HepG2 (cell line): ENCODE data around the gene SUN5. TPM values are rescaled to one million over a fixed set of nuclear protein-coding genes. Genes with fewer than 3 reads are reported as not detected.

Experiments
- ATAC-seq: fragments of 200-7000 bp; cut with Tn5 transposase; 3 replicates; pipeline ENCODE4 v1.9.1; 2020; ENCODE audit warnings: mild to moderate bottlenecking, moderate library complexity
- BruUV-seq: library from RNA; stranded (reverse); fragments of 400-500 nt; replicated peaks from 2 replicates; lab custom pipeline; 2021; lab: Mats Ljungman, UMichigan
- CTCF ChIA-PET: fragments of 300-600 bp; formaldehyde crosslinking; extraction: SDS; loops from one replicate; lab custom pipeline; 2021; ENCODE audit warnings: low total read pairs, inconsistent platforms, low intra/inter-chr PET ratio; lab: Yijun Ruan, JAX
- POLR2A ChIA-PET: fragments of 350-600 bp; sonication (Branson Sonifier 250); formaldehyde crosslinking; loops from one replicate; lab custom pipeline; 2020; ENCODE audit warnings: antibody characterized with exemption, inconsistent platforms; lab: Yijun Ruan, JAX
- DNase-seq: peaks from one replicate; pipeline ENCODE4 v3.0.0-alpha.2; 2015; ENCODE audit warnings: low spot score
- FAIRE-seq: peaks from 3 replicates; lab custom pipeline; 2011; peaks lifted over from hg19 to GRCh38; lab: Jason Lieb, UNC
- H2AFZ ChIP-seq: one replicate; pipeline ENCODE4 v1.6.1; 2011; ENCODE audit warnings: low read length, inconsistent platforms
- H3K27ac ChIP-seq: fragments of 300-600 bp; 3 replicates; pipeline ENCODE4 v1.8.0; 2011; ENCODE audit warnings: mixed run types, mild to moderate bottlenecking, mixed read lengths, low read length, inconsistent platforms; ENCODE audit not compliant: insufficient read depth; ENCODE audit errors: extremely low read length
- H3K27me3 ChIP-seq, 2 experiments: fragments of 200-600 bp in 1 of 2; 2 replicates in 1 of 2; 3 replicates in 1 of 2; pipeline versions ENCODE4 v1.6.0 to v1.8.0; 2011; ENCODE audit warnings: low read length in 2 of 2, mild to moderate bottlenecking in 2 of 2, moderate library complexity in 2 of 2, inconsistent platforms in 1 of 2; ENCODE audit not compliant: insufficient read depth in 2 of 2, control insufficient read depth in 1 of 2
- H3K36me3 ChIP-seq, 2 experiments: fragments of 200-600 bp in 1 of 2; replicated peaks in 1 of 2; 2 replicates in 1 of 2; 3 replicates in 1 of 2; pipeline versions ENCODE4 v1.5.1 to v1.8.0; 2011; ENCODE audit warnings: low read length in 2 of 2, inconsistent platforms in 1 of 2; ENCODE audit not compliant: insufficient read depth in 2 of 2, control insufficient read depth in 1 of 2
- H3K4me1 ChIP-seq: 2 replicates; pipeline ENCODE4 v1.5.1; 2012; ENCODE audit warnings: low read length, inconsistent platforms; ENCODE audit not compliant: insufficient read depth
- H3K4me2 ChIP-seq: 2 replicates; pipeline ENCODE4 v1.6.0; 2011; ENCODE audit warnings: low read depth, low read length, inconsistent platforms
- H3K4me3 ChIP-seq, 3 experiments: fragments of 200-600 bp in 1 of 3; sonication (generic), shearing (Covaris generic) in 1 of 3; replicated peaks in 1 of 3; 2 replicates each; pipeline ENCODE4 v1.5.1; 2011 to 2016; ENCODE audit warnings: low read length in 3 of 3, inconsistent platforms in 2 of 3, low read depth in 2 of 3, mild to moderate bottlenecking in 2 of 3, control low read depth in 1 of 3, mixed read lengths in 1 of 3; ENCODE audit not compliant: insufficient read depth in 1 of 3
- H3K79me2 ChIP-seq: one replicate; pipeline ENCODE4 v1.6.1; 2011; ENCODE audit warnings: low read length, inconsistent platforms; ENCODE audit not compliant: insufficient read depth
- H3K9ac ChIP-seq: 2 replicates; pipeline ENCODE4 v1.6.0; 2011; ENCODE audit warnings: mild to moderate bottlenecking, low read depth, low read length, inconsistent platforms; ENCODE audit not compliant: insufficient read depth
- H3K9me3 ChIP-seq: 2 replicates; pipeline ENCODE4 v1.5.1; 2012; ENCODE audit warnings: mild to moderate bottlenecking, low read length
- H4K20me1 ChIP-seq: 2 replicates; pipeline ENCODE4 v1.6.0; 2011; ENCODE audit warnings: inconsistent platforms, mild to moderate bottlenecking, low read length, moderate library complexity; ENCODE audit not compliant: insufficient read depth
- DRAP1 ChIP-seq: IDR thresholded peaks from 2 replicates; pipeline ENCODE4 v1.6.1; 2016; ENCODE audit warnings: missing genetic modification reagents, missing compliant biosample characterization
- EP300 ChIP-seq, 3 experiments: sonication (generic) in 1 of 3; formaldehyde crosslinking in 1 of 3; IDR thresholded peaks; 2 replicates each; pipeline versions ENCODE4 v1.5.1 to v1.6.1; 2011 to 2020; ENCODE audit warnings: low read depth in 2 of 3, low read length in 2 of 3, borderline replicate concordance in 1 of 3, improper control_type of control experiment in 1 of 3, mild to moderate bottlenecking in 1 of 3, missing genetic modification reagents in 1 of 3, moderate library complexity in 1 of 3
- GFI1 ChIP-seq: sonication (generic); formaldehyde crosslinking; IDR thresholded peaks from 2 replicates; pipeline ENCODE4 v1.5.0; 2020; ENCODE audit warnings: missing genetic modification reagents, mild to moderate bottlenecking, borderline replicate concordance
- HOXA3 ChIP-seq: sonication (generic); formaldehyde crosslinking; IDR thresholded peaks from 2 replicates; pipeline ENCODE4 v1.5.0; 2020; ENCODE audit warnings: missing genetic modification reagents
- MAZ ChIP-seq, 2 experiments: sonication (generic) in 1 of 2; formaldehyde crosslinking in 1 of 2; IDR thresholded peaks; 2 replicates each; pipeline versions ENCODE4 v1.5.0 to v1.6.1; 2012 to 2020; ENCODE audit warnings: low read depth in 2 of 2, mild to moderate bottlenecking in 2 of 2, borderline replicate concordance in 1 of 2, improper control_type of control experiment in 1 of 2, low read length in 1 of 2, missing genetic modification reagents in 1 of 2, moderate library complexity in 1 of 2
- MEIS1 ChIP-seq: sonication (generic); formaldehyde crosslinking; IDR thresholded peaks from 2 replicates; pipeline ENCODE4 v1.9.0; 2021; ENCODE audit warnings: mild to moderate bottlenecking, missing genetic modification reagents, moderate library complexity, borderline replicate concordance
- NFE2L1 ChIP-seq: sonication (generic); formaldehyde crosslinking; IDR thresholded peaks from 2 replicates; pipeline ENCODE4 v1.4.0; 2020; ENCODE audit warnings: missing genetic modification reagents, mild to moderate bottlenecking, borderline replicate concordance
- NR1H2 ChIP-seq: sonication (generic); formaldehyde crosslinking; IDR thresholded peaks from 2 replicates; pipeline ENCODE4 v1.8.1; 2022; ENCODE audit warnings: low read depth, missing genetic modification reagents, borderline replicate concordance
- SNAPC5 ChIP-seq: sonication (generic); formaldehyde crosslinking; IDR thresholded peaks from 2 replicates; pipeline ENCODE4 v1.8.1; 2023; ENCODE audit warnings: mild to moderate bottlenecking, missing genetic modification reagents, borderline replicate concordance
- ZBTB3 ChIP-seq: sonication (generic); formaldehyde crosslinking; IDR thresholded peaks from 2 replicates; pipeline ENCODE4 v1.4.0; 2020; ENCODE audit warnings: low read depth, mild to moderate bottlenecking, moderate library complexity, missing genetic modification reagents, borderline replicate concordance
- ZMYM3 ChIP-seq: sonication (generic); formaldehyde crosslinking; IDR thresholded peaks from 2 replicates; pipeline ENCODE4 v1.5.1; 2020; ENCODE audit warnings: mild to moderate bottlenecking, missing genetic modification reagents
- ZNF10 ChIP-seq: sonication (generic); formaldehyde crosslinking; IDR thresholded peaks from 2 replicates; pipeline ENCODE4 v1.4.0; 2020; ENCODE audit warnings: mild to moderate bottlenecking, low read depth, missing genetic modification reagents, borderline replicate concordance
- ZNF12 ChIP-seq: sonication (generic); formaldehyde crosslinking; IDR thresholded peaks from 2 replicates; pipeline ENCODE4 v1.5.0; 2020; ENCODE audit warnings: missing genetic modification reagents
- ZNF224 ChIP-seq: sonication (generic); formaldehyde crosslinking; IDR thresholded peaks from 2 replicates; pipeline ENCODE4 v1.5.0; 2020; ENCODE audit warnings: mild to moderate bottlenecking, missing genetic modification reagents
- ZNF282 ChIP-seq: fragments of 450-650 bp; IDR thresholded peaks from 2 replicates; pipeline ENCODE4 v1.6.1; 2018; ENCODE audit not compliant: partially characterized antibody
- ZNF350 ChIP-seq: sonication (generic); formaldehyde crosslinking; IDR thresholded peaks from 2 replicates; pipeline ENCODE4 v1.4.0; 2020; ENCODE audit warnings: mild to moderate bottlenecking, low read depth, missing genetic modification reagents, borderline replicate concordance
- ZNF383 ChIP-seq: sonication (generic); formaldehyde crosslinking; IDR thresholded peaks from 2 replicates; pipeline ENCODE4 v1.4.0; 2020; ENCODE audit warnings: missing genetic modification reagents, mild to moderate bottlenecking, borderline replicate concordance
- ZNF543 ChIP-seq: sonication (generic); formaldehyde crosslinking; IDR thresholded peaks from 2 replicates; pipeline ENCODE4 v1.4.0; 2020; ENCODE audit warnings: mild to moderate bottlenecking, missing genetic modification reagents
- ZNF564 ChIP-seq: sonication (generic); formaldehyde crosslinking; IDR thresholded peaks from 2 replicates; pipeline ENCODE4 v1.8.1; 2023; ENCODE audit warnings: mild to moderate bottlenecking, missing genetic modification reagents
- ZNF614 ChIP-seq: IDR thresholded peaks from 2 replicates; pipeline ENCODE4 v1.6.1; 2018; ENCODE audit warnings: missing biosample characterization, missing genetic modification reagents, inconsistent platforms, borderline replicate concordance
- ZSCAN29 ChIP-seq: sonication (generic); formaldehyde crosslinking; conservative IDR thresholded peaks from 2 replicates; pipeline ENCODE4 v1.4.0; 2020; ENCODE audit warnings: mild to moderate bottlenecking, missing genetic modification reagents
- WGBS: methylation state at CpG from one replicate; pipeline ENCODE4 v1.1.6; 2017; ENCODE audit warnings: low lambda C conversion rate; 5-methylcytosine and 5-hydroxymethylcytosine counted together
- in situ Hi-C: cut with HindIII; loops from 2 replicates; pipeline ENCODE4 v1.10.0; 2017; ENCODE audit warnings: low pct_unique_long_range_greater_than_20kb; ENCODE audit not compliant: extremely low pct_ligation_motif_present
- intact Hi-C: fragments of 100-400 bp; cut with micrococcal nuclease; formaldehyde crosslinking; loops from one replicate; pipeline ENCODE4 v1.10.0; 2022; ENCODE audit not compliant: unreplicated experiment
- polyA plus RNA-seq, 8 experiments: library from polyadenylated mRNA; depleted of rRNA in 3 of 8; stranded (reverse) in 7 of 8; unstranded in 1 of 8; fragments of >200 nt; fragmentation: Illumina TruSeq in 4 of 8; extraction: Trizol in 4 of 8; gene quantifications; 2 replicates each; pipeline versions ENCODE4 v1.2.1 to v1.2.3, GENCODE V29; 2011 to 2016; ENCODE audit warnings: low read depth in 4 of 8, missing spikeins in 1 of 8, mixed read lengths in 1 of 8; ENCODE audit not compliant: insufficient read depth in 1 of 8
- total RNA-seq, 5 experiments: library from RNA; depleted of rRNA; stranded (reverse); fragments of >200 nt; fragmentation: Illumina TruSeq; extraction: Trizol; gene quantifications; 2 replicates each; pipeline ENCODE4 v1.2.3, GENCODE V29; 2016; ENCODE audit warnings: low read depth in 1 of 5

The SUN5 gene
- total and polyA plus RNA-seq, 2 of the 13 experiments (the other 11 are each of a cell fraction or from before 2014, with no cell fraction given) = not detected

- Histone ChIP-seq H3K79me2 (peaks cover 37% of the 10 kb centered on the region), H3K27me3 (no peaks in the 10 kb centered on the region; a peak in 1 of 5 replicates), H4K20me1 (no peaks in the 10 kb centered on the region), H3K36me3 (peaks cover 15 to 27% of the 10 kb centered on the region in 2 experiments), H3K9me3 (no peaks in the 10 kb centered on the region), H2AFZ (no peak within 1 kb of the TSS), H3K9ac (peak within 1 kb of the TSS; percentile 87), H3K4me1 (peaks cover 89% of the 10 kb centered on the region), H3K27ac (peak within 1 kb of the TSS; percentile 90), H3K4me2 (peak within 1 kb of the TSS; percentile 91), H3K4me3 (peak within 1 kb of the TSS; percentile 50 to 79 (median 68))
- BruUV-seq = TSS peak; percentile 52
- ChIA-PET CTCF (interaction anchor here (1.3 kb wide), 1 partner anchor 26 kb away, joined by 3 read pairs; no protein-coding TSS in a partner anchor), POLR2A (interaction anchor here (0.9 to 2.8 kb wide), 5 partner anchors 9 to 35 kb away, joined by 3 to 16 read pairs (median 8); no protein-coding TSS in a partner anchor)
- WGBS = 26% methylated on average over 8 of the region's 11 CpGs
- FAIRE-seq (peak; percentile 77), DNase-seq (peak; percentile 97), ATAC-seq (peak; percentile 74)
- in situ Hi-C loops (no loop called here), intact Hi-C loops (loop anchor here (1.0 to 10.0 kb wide), 4 partner anchors 15 to 213 kb away; no protein-coding TSS in a partner anchor)
- TF ChIP-seq MEIS1 (CRISPR knock-in tag) (peak; percentile 91), ZNF224 (peak; percentile 87; the same call in 1 of the 2 replicates), ZNF614 (CRISPR knock-in tag) (peak; percentile 96), HOXA3 (CRISPR knock-in tag) (peak; percentile 83; the same call in 1 of the 2 replicates), EP300 (IDR thresholded peaks at IDR 0.05; ENCODE audit: low read depth in 2 of 2, low read length in 2 of 2) (peak; percentile 27 to 84; a peak in 3 of 4 replicates), EP300 (CRISPR knock-in tag; IDR thresholded peaks at IDR 0.05; ENCODE audit: borderline replicate concordance) (peak; percentile 86), NR1H2 (CRISPR knock-in tag) (peak; percentile 88; the same call in 1 of the 2 replicates), ZBTB3 (CRISPR knock-in tag) (peak; percentile 93), DRAP1 (peak; percentile 99), ZNF350 (CRISPR knock-in tag) (peak; percentile 97), ZNF10 (CRISPR knock-in tag) (no peak), SNAPC5 (CRISPR knock-in tag) (peak; percentile 95), ZNF12 (CRISPR knock-in tag) (no peak; the same call in 1 of the 2 replicates), ZNF543 (CRISPR knock-in tag) (peak; percentile 92; the same call in 1 of the 2 replicates), ZNF383 (CRISPR knock-in tag) (peak; percentile 89; the same call in 1 of the 2 replicates), ZNF282 (no peak), ZMYM3 (no peak), NFE2L1 (CRISPR knock-in tag) (no peak; the same call in 1 of the 2 replicates), ZNF564 (CRISPR knock-in tag) (peak; percentile 84; the same call in 1 of the 2 replicates), GFI1 (peak; percentile 54; the same call in 1 of the 2 replicates), MAZ (IDR thresholded peaks at IDR 0.05; ENCODE audit: borderline replicate concordance, low read depth, low read length) (peak; percentile 46; the same call in 1 of the 2 replicates), MAZ (CRISPR knock-in tag; IDR thresholded peaks at IDR 0.05; ENCODE audit: low read depth) (peak; percentile 85), ZSCAN29 (CRISPR knock-in tag) (peak; percentile 82; the same call in 1 of the 2 replicates)
These were observed 3.4 kb upstream of the SUN5 start, which contains the start of gene BPIFB2 for GRCh38 chr20:33007376-33008335. BPIFB2 (plus strand) TSS chr20:33007704; CDS start chr20:33008575, 871 bp downstream.
